IMR-90 (cell line): Measurements from ENCODE around the gene RELL1. TPM values are rescaled to one million over a fixed set of nuclear protein-coding genes. Genes with fewer than 3 reads are reported as not detected.
A peak's percentile ranks its signal among the peaks of the same experiment; 100 is the strongest.

Source experiments
- ATAC-seq: fragments of 200-7000 bp; cut with Tn5 transposase; 2 replicates; pipeline ENCODE4 v1.9.1; 2020; ENCODE audit warnings: low read depth, mild to moderate bottlenecking, moderate library complexity
- BruUV-seq: library from RNA; stranded (reverse); fragments of 400-500 nt; replicated peaks from 2 replicates; lab custom pipeline; 2021; lab: Mats Ljungman, UMichigan
- CTCF ChIA-PET: fragments of 300-600 bp; formaldehyde crosslinking; extraction: SDS; loops from one replicate; lab custom pipeline; 2021; ENCODE audit warnings: antibody characterized with exemption; lab: Yijun Ruan, JAX
- POLR2A ChIA-PET: fragments of 300-600 bp; sonication (Branson Sonifier 250); formaldehyde crosslinking; loops from one replicate; lab custom pipeline; 2022; ENCODE audit warnings: antibody characterized with exemption; ENCODE audit not compliant: unreplicated experiment; lab: Charles Lee
- DNase-seq: peaks from one replicate; pipeline ENCODE4 v3.0.0; 2013
- H2AFZ ChIP-seq: replicated peaks from 2 replicates; pipeline ENCODE3; 2013; ENCODE audit warnings: low read length, mild to moderate bottlenecking; ENCODE audit not compliant: poor library complexity
- H2AK5ac ChIP-seq: 2 replicates; pipeline ENCODE4 v1.6.1; 2013; ENCODE audit warnings: low read depth, low read length, inconsistent platforms
- H2AK9ac ChIP-seq: replicated peaks from 2 replicates; pipeline ENCODE3; 2013; ENCODE audit warnings: mild to moderate bottlenecking, low read depth, low read length, moderate library complexity; ENCODE audit not compliant: poor library complexity
- H2BK120ac ChIP-seq: 2 replicates; pipeline ENCODE4 v1.6.1; 2013; ENCODE audit warnings: low read depth, low read length, inconsistent platforms
- H2BK15ac ChIP-seq: 3 replicates; pipeline ENCODE4 v1.6.1; 2013; ENCODE audit warnings: low read depth, low read length, inconsistent platforms
- H2BK20ac ChIP-seq: 2 replicates; pipeline ENCODE4 v1.6.1; 2013; ENCODE audit warnings: low read depth, mild to moderate bottlenecking, inconsistent platforms, low read length, moderate library complexity
- H2BK5ac ChIP-seq: 2 replicates; pipeline ENCODE4 v1.6.1; 2013; ENCODE audit warnings: mild to moderate bottlenecking, low read depth, low read length, inconsistent platforms; ENCODE audit not compliant: poor library complexity, severe bottlenecking
- H3K14ac ChIP-seq: replicated peaks from 2 replicates; pipeline ENCODE4 v1.6.1; 2013; ENCODE audit warnings: low read depth, low read length, inconsistent platforms
- H3K18ac ChIP-seq: 2 replicates; pipeline ENCODE4 v1.6.1; 2013; ENCODE audit warnings: low read depth, low read length, control low read depth
- H3K23ac ChIP-seq: 2 replicates; pipeline ENCODE4 v1.6.1; 2013; ENCODE audit warnings: low read depth, low read length, inconsistent platforms
- H3K27ac ChIP-seq: 2 replicates; pipeline ENCODE4 v1.5.1; 2013; ENCODE audit warnings: mild to moderate bottlenecking, control low read depth, low read length; ENCODE audit not compliant: insufficient read depth
- H3K27me3 ChIP-seq: 2 replicates; pipeline ENCODE4 v1.6.1; 2013; ENCODE audit warnings: low read length; ENCODE audit not compliant: control insufficient read depth, insufficient read depth
- H3K36me3 ChIP-seq: 2 replicates; pipeline ENCODE4 v1.6.1; 2013; ENCODE audit warnings: low read length, mixed read lengths; ENCODE audit not compliant: control insufficient read depth, insufficient read depth
- H3K4ac ChIP-seq: 2 replicates; pipeline ENCODE4 v1.6.1; 2013; ENCODE audit warnings: low read depth, low read length, inconsistent platforms
- H3K4me1 ChIP-seq: 2 replicates; pipeline ENCODE4 v1.6.1; 2013; ENCODE audit warnings: low read length, mixed read lengths; ENCODE audit not compliant: control insufficient read depth, insufficient read depth
- H3K4me2 ChIP-seq: 2 replicates; pipeline ENCODE4 v1.6.1; 2013; ENCODE audit warnings: low read depth, mild to moderate bottlenecking, control low read depth, low read length, moderate library complexity
- H3K4me3 ChIP-seq: 2 replicates; pipeline ENCODE4 v1.5.1; 2013; ENCODE audit warnings: low read depth, mild to moderate bottlenecking, control low read depth, low read length, moderate library complexity; ENCODE audit not compliant: insufficient read depth
- H3K56ac ChIP-seq: 2 replicates; pipeline ENCODE4 v1.6.1; 2013; ENCODE audit warnings: low read length, inconsistent platforms; ENCODE audit not compliant: insufficient read depth; ENCODE audit errors: extremely low read depth
- H3K79me1 ChIP-seq, 2 experiments: 2 replicates each; pipeline ENCODE4 v1.6.1; 2013; ENCODE audit warnings: low read length in 2 of 2, inconsistent platforms in 1 of 2, low read depth in 1 of 2
- H3K9ac ChIP-seq: 2 replicates; pipeline ENCODE4 v1.6.1; 2013; ENCODE audit warnings: low read depth, low read length, control low read depth
- H3K9me1 ChIP-seq: 2 replicates; pipeline ENCODE4 v1.6.1; 2013; ENCODE audit warnings: low read length, inconsistent platforms; ENCODE audit not compliant: insufficient read depth
- H3K9me3 ChIP-seq: 2 replicates; pipeline ENCODE4 v1.6.1; 2013; ENCODE audit warnings: low read length; ENCODE audit not compliant: control insufficient read depth, insufficient read depth
- H4K20me1 ChIP-seq: 2 replicates; pipeline ENCODE4 v1.6.1; 2013; ENCODE audit warnings: low read length, inconsistent platforms; ENCODE audit not compliant: insufficient read depth
- H4K5ac ChIP-seq: 2 replicates; pipeline ENCODE4 v1.6.1; 2013; ENCODE audit warnings: mild to moderate bottlenecking, low read depth, low read length, control low read depth
- H4K8ac ChIP-seq, 2 experiments: 2 replicates each; pipeline ENCODE4 v1.6.1; 2013; ENCODE audit warnings: low read depth in 2 of 2, low read length in 2 of 2, control low read depth in 1 of 2, inconsistent platforms in 1 of 2
- H4K91ac ChIP-seq: 2 replicates; pipeline ENCODE4 v1.6.1; 2013; ENCODE audit warnings: low read depth, low read length, inconsistent platforms; ENCODE audit not compliant: insufficient read depth
- BHLHE40 ChIP-seq: fragments of 150-350 bp; IDR thresholded peaks from 2 replicates; pipeline ENCODE4 v1.6.1; 2016; ENCODE audit warnings: mild to moderate bottlenecking, low read depth, low read length
- CHD1 ChIP-seq: IDR thresholded peaks from 2 replicates; pipeline ENCODE4 v1.6.1; 2012; ENCODE audit warnings: low read depth, low read length, improper control_type of control experiment
- ELK1 ChIP-seq: fragments of 150-350 bp; IDR thresholded peaks from 2 replicates; pipeline ENCODE4 v1.6.1; 2016; ENCODE audit warnings: low read depth, mild to moderate bottlenecking, low read length, moderate library complexity, borderline replicate concordance
- MAFK ChIP-seq: IDR thresholded peaks from 2 replicates; pipeline ENCODE4 v1.6.1; 2012; ENCODE audit warnings: low read depth, low read length, improper control_type of control experiment
- MAZ ChIP-seq: IDR thresholded peaks from 2 replicates; pipeline ENCODE4 v1.6.1; 2012; ENCODE audit warnings: low read depth, mild to moderate bottlenecking, low read length, improper control_type of control experiment, moderate library complexity, borderline replicate concordance
- NFE2L2 ChIP-seq: fragments of 150-350 bp; IDR thresholded peaks from 2 replicates; pipeline ENCODE4 v1.6.1; 2016; ENCODE audit warnings: low read depth, mild to moderate bottlenecking, low read length
- POLR2A ChIP-seq: IDR thresholded peaks from 2 replicates; pipeline ENCODE4 v1.6.1; 2012; ENCODE audit warnings: mild to moderate bottlenecking, low read depth, low read length
- RAD21 ChIP-seq: IDR thresholded peaks from 2 replicates; pipeline ENCODE4 v1.6.1; 2012; ENCODE audit warnings: low read length, improper control_type of control experiment
- RFX5 ChIP-seq: IDR thresholded peaks from 2 replicates; pipeline ENCODE4 v1.8.0; 2012; ENCODE audit warnings: low read depth, mild to moderate bottlenecking, low read length, moderate library complexity
- SMC3 ChIP-seq: fragments of 150-350 bp; IDR thresholded peaks from 2 replicates; pipeline ENCODE4 v1.6.1; 2016; ENCODE audit warnings: low read depth, mild to moderate bottlenecking, antibody characterized with exemption, low read length, moderate library complexity
- WGBS, 2 experiments: methylation state at CpG; one replicate each; pipeline versions ENCODE4 v1.1.5 to v1.1.7; 2013; ENCODE audit warnings: missing lambda C conversion rate in 2 of 2; ENCODE audit not compliant: insufficient read length in 1 of 2; ENCODE audit errors: extremely low coverage in 2 of 2; 5-methylcytosine and 5-hydroxymethylcytosine counted together
- dilution Hi-C: fragments of 300-500 bp; cut with HindIII; formaldehyde crosslinking; loops from one replicate; pipeline ENCODE4 v1.14.3; 2018; ENCODE audit warnings: low sequenced_read_pairs; ENCODE audit not compliant: unreplicated experiment
- in situ Hi-C: fragments of 300-500 bp; cut with MboI; formaldehyde crosslinking; loops from 3 replicates; pipeline ENCODE4 v1.14.3; 2019; ENCODE audit warnings: low sequenced_read_pairs, inconsistent platforms, mixed read lengths
- intact Hi-C: fragments of 100-400 bp; cut with micrococcal nuclease; formaldehyde crosslinking; loops from 2 replicates; pipeline ENCODE4 v1.10.0; 2022
- polyA plus RNA-seq, 3 experiments: library from polyadenylated mRNA; depleted of rRNA; stranded (reverse); fragments of >200 nt; gene quantifications; 2 replicates each; pipeline ENCODE4 v1.2.3, GENCODE V29; 2012; ENCODE audit warnings: low replicate concordance in 1 of 3
- total RNA-seq: library from RNA; depleted of rRNA; stranded (reverse); fragments of >200 nt; gene quantifications from 2 replicates; pipeline ENCODE4 v1.2.3, GENCODE V29; 2012

Gene RELL1
- total and polyA plus RNA-seq, 2 of the 4 experiments (the other 2 are of a cell fraction): 6.8 to 39.6 TPM

DNA sequence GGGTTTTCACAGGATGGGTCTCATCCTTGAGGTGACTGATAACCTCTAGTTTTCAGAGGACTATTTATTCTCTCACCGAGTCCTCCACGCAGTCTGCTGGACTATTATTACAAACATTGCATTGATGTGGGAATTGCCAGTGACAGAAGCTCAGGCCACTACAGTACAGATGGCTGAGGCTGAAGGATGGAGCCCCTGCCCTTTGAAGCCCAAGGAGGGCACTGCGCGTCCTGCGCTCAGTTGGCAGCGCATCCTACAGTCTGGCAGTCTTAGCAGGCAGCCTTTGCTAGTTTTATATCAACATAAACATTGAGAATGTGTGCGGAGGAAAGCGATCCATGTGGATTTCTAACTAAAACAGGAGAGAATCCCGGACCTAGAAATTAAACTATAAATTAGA is 1.5 kb upstream of the RELL1 start:
- Histone ChIP-seq H3K27ac (no peak overlapping the region), H3K14ac (no peak overlapping the region), H3K4ac (no peak overlapping the region), H3K4me1 (peaks cover 9% of the 10 kb centered on the region), H2AK5ac (no peak overlapping the region), H3K18ac (no peak overlapping the region), H3K4me3 (no peak overlapping the region), H2AK9ac (peak overlapping the region; percentile 19), H2BK15ac (0 out of 3 replicates have a peak overlapping the region, but pooled peaks have one; percentile 4), H2BK120ac (no peak overlapping the region), H3K23ac (no peak overlapping the region), H3K4me2 (peak overlapping the region; percentile 62; the same call in 1 of the 2 replicates), H4K5ac (no peak overlapping the region), H4K8ac (peak overlapping the region; percentile 32 to 63; a peak in 2 of 4 replicates), H4K91ac (0 out of 2 replicates have a peak overlapping the region, but pooled peaks have one; percentile 10), H3K79me1 (peaks cover 10 to 23% of the 10 kb centered on the region in 2 experiments; a peak in 3 of 4 replicates), H3K27me3 (no peaks in the 10 kb centered on the region), H2BK5ac (no peak overlapping the region), H4K20me1 (no peaks in the 10 kb centered on the region), H2AFZ (peak overlapping the region; percentile 45), H3K9me3 (no peaks in the 10 kb centered on the region), H3K56ac (no peak overlapping the region), H3K9me1 (0 out of 2 replicates have a peak, but pooled peaks cover 8% of the 10 kb centered on the region), H3K36me3 (no peaks in the 10 kb centered on the region), H3K9ac (peak overlapping the region; percentile 56; the same call in 1 of the 2 replicates), H2BK20ac (no peak overlapping the region)
- dilution Hi-C loops: no loop called here
- TF ChIP-seq BHLHE40: no peak
- TF ChIP-seq RFX5: no peak
- no peak for TF ChIP-seq ELK1
- TF ChIP-seq NFE2L2: no peak
- TF ChIP-seq CHD1: no peak
- no peak for TF ChIP-seq MAFK
- no peak for TF ChIP-seq RAD21
- TF ChIP-seq MAZ: no peak
- no peak for TF ChIP-seq SMC3
- TF ChIP-seq POLR2A: no peak
- in situ Hi-C loops: no loop called here
- ChIA-PET CTCF (no interaction called here), POLR2A (interaction anchor here (1.0 kb wide), 1 partner anchor 10 kb away, joined by 3 read pairs; no protein-coding TSS in a partner anchor)
- no peak for DNase-seq
- intact Hi-C loops: loop anchor here (2.0 to 5.0 kb wide), 2 partner anchors 39 to 115 kb away; no protein-coding TSS in a partner anchor
- no peak for ATAC-seq
- WGBS, 2 experiments: 40% methylated on average over 1 of the region's 9 CpGs; no CpG with 5 or more reads in 1 of the 2 experiments
- no TSS peak for BruUV-seq
